GM19468 (cell line): Measurements from ENCODE around the gene SPPL2B.
"Not testable (repeated sequence)": the region's sequence is repeated elsewhere in the genome, so short reads cannot be mapped to it uniquely, and the experiment has no call there.

Experiments used
- ATAC-seq: cut with Tn5 transposase; IDR thresholded peaks from one replicate; pipeline ENCODE4 v1.9.1; 2021; ENCODE audit warnings: mild to moderate bottlenecking, moderate library complexity, moderate number of reproducible peaks; ENCODE audit not compliant: unreplicated experiment; ENCODE audit errors: extremely low read depth

The SPPL2B gene

DNA sequence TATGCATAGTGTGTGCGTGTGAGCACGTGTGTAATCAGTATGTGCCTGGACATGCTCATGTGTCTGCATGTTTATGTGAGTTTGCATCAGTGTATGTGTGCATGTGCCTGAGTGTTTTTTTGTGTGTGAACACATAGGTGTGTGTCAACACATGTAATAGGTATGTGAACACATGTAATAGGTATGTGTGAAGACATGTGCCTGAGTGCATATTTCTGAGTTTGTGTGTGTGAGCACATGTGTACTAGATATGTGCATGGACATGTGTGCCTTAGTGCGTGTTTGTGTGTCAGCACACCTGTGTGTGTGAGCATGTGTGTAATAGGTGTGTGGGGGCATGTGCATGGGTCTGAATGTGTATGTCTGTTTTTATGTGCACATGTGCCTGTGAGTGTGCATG, 7.4 kb downstream of the SPPL2B start:
- ATAC-seq = no peak

DNA sequence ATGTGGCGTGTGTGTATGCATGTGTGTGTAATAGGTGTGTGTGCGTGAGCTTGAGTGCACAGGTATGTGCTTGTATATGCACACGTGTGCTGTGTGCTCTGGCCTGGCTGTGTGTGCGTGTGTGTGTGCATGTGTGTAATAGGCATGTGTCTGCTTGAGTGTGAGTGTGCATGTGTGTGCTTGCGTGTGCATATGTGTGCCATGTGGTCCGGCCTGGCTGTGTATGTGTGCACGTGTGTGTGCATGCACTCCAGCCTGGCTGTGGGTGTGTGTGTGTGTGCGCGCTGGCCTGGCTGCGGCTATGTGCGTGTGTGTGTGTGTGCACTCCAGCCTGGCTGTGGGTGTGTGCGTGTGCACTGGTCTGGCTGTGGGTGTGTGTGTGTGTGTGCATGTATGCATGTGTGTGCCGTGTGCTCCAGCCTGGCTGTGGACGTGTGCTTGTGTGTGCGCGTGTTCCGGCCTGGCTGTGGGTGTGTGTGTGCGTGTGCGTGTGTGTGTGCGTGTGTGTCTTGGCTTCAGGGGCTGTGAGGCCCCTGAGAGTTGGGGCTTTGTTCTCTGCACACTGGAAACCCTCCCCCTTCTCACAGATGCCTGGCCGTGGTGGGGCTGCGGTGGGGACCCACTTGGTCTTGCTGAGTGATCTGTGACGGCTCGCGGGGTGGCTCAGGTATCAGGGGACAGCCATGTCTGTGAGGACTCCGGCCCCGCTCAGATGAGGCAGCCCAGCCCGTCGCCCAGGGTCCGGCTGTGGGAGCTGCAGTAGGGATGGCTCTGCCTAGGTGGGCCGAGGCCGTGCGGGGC, 8.2 kb downstream of the SPPL2B start:
- ATAC-seq = no peak

- ATAC-seq = no peak
Measured at GRCh38 chr19:2337329-2337707, 8.8 kb downstream of the SPPL2B start.

DNA sequence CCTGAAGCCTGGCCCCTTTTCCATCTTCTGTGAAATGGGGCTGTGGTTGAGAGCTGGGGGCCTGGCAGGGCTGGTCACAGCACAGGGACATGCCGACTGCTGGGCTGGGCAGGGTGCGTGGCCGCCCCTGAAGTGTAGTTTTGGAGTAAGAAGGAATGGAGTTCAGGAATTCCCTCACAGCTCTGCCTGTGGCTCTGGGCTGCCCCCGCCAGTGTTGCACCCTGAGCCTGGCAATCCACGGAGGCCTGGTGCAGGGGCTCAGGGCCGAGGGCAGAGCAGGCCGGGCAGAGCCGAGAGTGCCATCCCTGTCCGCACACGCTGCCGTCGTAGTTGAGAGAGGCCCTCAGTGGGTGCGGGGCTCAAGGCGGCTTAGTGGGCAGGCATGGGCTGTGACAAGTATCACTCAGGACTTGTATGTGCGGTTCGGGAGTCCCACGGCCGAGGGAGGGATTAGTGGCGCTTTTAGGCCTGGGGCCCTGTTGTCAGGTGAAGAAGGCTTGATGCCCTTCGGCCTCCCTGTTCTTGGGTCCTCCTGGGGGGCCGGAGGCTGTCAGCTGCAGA, 9.7 kb downstream of the SPPL2B start:
- ATAC-seq = no peak

GRCh38 chr19:2338751-2339643, 10.5 kb downstream of the SPPL2B start:
- ATAC-seq = no peak

- ATAC-seq = no peak
Measured at GRCh38 chr19:2339644-2340310, 11.3 kb downstream of the SPPL2B start.

GRCh38 chr19:2340496-2341243, 12.2 kb downstream of the SPPL2B start:
- no peak for ATAC-seq

DNA sequence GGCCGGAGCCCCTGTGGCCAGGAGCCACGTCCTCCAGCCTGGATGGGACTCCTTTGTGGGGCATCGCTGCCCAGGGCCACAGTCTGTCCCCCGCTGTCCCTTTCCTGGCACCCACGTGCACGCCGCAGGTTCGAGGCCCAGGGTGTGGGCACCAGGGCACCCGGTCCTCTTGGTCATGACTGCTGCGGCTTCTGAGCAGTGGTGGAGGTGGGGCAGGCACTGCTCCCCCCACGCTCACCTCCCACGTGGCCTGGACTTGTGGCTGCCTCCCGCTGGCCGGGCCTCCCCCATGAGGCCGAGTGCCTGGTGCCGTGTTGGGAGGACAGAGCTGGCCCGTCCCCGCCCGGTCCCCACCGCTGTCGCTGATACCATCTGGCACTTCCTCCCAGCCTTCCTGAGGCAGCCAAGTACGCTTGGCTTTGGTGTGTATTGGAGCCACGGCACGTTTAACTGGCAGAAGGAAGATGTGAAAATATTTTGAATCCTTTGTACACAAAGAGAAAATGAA, 12.8 kb downstream of the SPPL2B start:
- ATAC-seq = no peak

GRCh38 chr19:2341982-2342381, 13.5 kb downstream of the SPPL2B start:
- ATAC-seq = no peak

GRCh38 chr19:2342656-2343288, 14.3 kb downstream of the SPPL2B start:
- no peak for ATAC-seq

DNA sequence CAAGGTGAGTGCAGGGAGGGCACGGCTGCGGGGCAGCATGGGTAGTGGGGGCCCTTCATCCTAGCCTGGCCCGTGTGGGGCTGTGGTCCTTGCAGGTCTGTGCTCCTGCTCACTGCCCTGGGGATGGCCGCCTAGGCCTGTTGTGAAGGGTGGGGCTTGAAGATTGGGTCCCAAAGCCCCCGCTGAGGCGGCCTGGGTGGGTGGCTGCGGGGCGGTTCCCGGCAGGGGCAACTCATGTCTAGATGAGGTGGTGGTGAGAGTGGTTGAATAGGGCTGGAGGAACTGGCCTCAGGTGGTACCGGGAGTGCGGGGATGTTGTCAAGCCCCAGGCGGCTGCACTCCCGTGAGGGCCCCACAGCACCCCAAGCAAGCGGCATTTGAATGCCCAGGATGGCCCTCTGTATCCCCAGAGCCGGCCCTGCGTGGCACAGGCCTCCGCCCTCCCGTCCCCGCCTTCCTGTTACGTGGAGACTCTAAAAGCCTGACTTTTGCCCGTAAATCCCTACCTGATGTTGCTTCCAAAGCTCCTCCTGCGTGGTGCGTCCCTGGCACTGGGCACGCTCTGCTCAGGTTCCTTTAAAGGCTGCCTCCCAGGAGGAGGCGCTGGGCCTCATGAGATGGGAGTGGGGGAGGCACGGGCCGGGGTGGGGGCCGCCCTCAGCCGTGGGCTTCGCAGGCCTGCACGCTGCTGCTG, 15.0 kb downstream of the SPPL2B start:
- no peak for ATAC-seq

DNA sequence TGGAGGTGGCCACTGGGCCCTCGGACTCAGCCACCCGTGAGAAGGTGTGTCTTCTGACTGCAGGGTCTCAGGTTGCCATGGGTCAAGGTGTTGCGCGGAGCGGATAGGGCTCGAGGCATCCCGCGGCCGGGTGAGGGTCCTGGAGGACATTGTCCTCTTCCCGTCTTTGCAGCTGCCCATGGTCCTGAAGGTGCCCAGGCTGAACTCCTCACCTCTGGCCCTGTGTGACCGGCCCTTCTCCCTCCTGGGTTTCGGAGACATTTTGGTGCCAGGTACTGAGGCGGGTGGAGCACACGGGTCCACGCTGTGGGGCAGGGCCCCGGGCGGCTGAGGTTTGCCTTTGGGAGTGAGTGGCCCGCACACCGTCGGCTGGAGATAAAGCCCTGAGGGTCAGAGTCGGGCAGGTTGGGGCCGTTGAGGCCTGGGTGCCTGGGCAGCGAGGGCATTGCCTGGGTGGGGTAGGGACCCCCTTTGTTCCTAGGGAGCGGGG, 15.9 kb downstream of the SPPL2B start:
- ATAC-seq = no peak

DNA sequence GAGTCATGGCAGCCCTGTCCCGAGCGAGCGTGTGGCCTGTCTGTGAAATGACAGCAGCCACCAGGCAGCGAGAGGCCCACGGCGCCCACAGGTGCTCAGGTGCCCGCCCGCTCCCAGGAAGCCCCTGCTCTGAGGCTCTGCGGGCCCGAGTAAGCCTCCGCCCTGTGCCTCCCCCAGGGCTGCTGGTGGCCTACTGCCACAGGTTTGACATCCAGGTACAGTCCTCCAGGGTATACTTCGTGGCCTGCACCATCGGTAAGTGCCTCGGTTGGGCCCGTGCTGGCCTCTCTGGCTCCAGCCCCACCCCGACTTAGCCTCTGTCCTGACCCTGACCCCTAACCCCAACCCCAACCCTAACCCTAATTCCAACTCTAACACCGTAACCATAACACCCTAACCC, 16.6 kb downstream of the SPPL2B start:
- ATAC-seq = no peak

- no peak for ATAC-seq
Measured at GRCh38 chr19:2345794-2346663, 17.5 kb downstream of the SPPL2B start.

DNA sequence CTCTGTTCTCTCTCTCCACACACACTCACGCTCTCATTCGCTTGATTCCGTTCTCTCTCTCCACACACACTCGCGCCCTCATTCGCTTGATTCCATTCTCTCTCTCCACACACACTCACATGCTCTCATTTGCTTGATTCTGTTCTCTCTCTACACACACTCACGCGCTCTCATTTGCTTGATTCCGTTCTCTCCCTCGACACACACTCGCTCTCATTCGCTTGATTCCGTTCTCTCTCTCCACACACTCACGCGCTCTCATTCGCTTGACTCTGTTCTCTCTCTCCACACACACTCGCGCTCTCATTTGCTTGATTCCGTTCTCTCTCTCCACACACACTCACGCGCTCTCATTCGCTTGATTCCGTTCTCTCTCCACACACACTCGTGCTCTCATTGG, 21.3 kb downstream of the SPPL2B start:
- ATAC-seq = not testable (repeated sequence)

DNA sequence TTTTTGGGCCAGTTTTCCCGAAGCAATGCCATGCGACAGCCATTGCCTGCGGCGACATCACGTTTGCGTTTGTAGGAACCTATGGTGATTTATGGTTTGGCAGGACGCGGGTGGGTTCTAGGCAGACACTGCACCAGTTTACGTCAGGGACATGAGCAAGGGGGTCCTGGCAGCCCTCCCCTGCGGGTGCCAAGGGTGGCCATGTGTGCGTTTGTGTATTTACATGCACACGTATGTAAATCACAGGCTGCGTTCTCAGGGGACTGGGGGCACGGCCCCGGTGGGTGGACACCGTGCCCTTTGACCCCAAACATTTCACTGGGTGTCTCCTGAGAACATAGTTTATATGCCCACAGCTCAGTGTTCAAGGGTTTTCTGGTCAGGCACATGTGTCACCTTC, 22.2 kb downstream of the SPPL2B start:
- no peak for ATAC-seq

GRCh38 chr19:2351591-2351990, 23.1 kb downstream of the SPPL2B start:
- no peak for ATAC-seq

DNA sequence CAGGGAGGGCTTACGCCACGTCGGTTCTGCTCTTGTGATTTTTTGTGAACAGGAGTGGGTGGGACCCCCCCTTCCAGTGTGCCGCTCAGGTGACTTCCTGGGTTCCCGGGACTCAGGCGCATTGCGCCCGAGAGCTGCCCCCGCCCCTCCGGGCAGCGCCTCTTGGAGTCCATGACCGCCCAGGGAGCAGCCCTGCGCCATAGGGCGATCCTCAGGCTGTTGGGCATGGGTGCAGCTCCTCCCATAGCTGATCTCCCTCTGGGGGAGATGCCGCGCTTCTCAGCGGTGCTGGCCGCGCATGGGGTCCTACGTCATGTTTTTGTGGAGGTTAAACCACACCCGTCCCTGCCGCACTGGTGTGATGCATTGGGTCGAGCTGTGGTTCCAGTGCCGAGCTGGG, 23.6 kb downstream of the SPPL2B start:
- no peak for ATAC-seq
